IMR-90 (cell line): ENCODE data around the gene SLC16A2. TPM values are rescaled to one million over a fixed set of nuclear protein-coding genes. Genes with fewer than 3 reads are reported as not detected.

ENCODE experiments used
- ATAC-seq: fragments of 200-7000 bp; cut with Tn5 transposase; 2 replicates; pipeline ENCODE4 v1.9.1; 2020; ENCODE audit warnings: low read depth, mild to moderate bottlenecking, moderate library complexity
- Bru-seq: library from RNA; stranded (reverse); fragments of 400-500 nt; gene quantifications from one replicate; lab custom pipeline; 2021; lab: Mats Ljungman, UMichigan
- BruChase-seq, 2 experiments: library from RNA; stranded (reverse); fragments of 400-500 nt; gene quantifications; one replicate each; lab custom pipeline; 2021; lab: Mats Ljungman, UMichigan
- BruUV-seq: library from RNA; stranded (reverse); fragments of 400-500 nt; replicated peaks from 2 replicates; lab custom pipeline; 2021; lab: Mats Ljungman, UMichigan
- CTCF ChIA-PET: fragments of 300-600 bp; formaldehyde crosslinking; extraction: SDS; loops from one replicate; lab custom pipeline; 2021; ENCODE audit warnings: antibody characterized with exemption; lab: Yijun Ruan, JAX
- POLR2A ChIA-PET: fragments of 300-600 bp; sonication (Branson Sonifier 250); formaldehyde crosslinking; loops from one replicate; lab custom pipeline; 2022; ENCODE audit warnings: antibody characterized with exemption; ENCODE audit not compliant: unreplicated experiment; lab: Charles Lee
- DNase-seq: peaks from one replicate; pipeline ENCODE4 v3.0.0; 2013
- H2AFZ ChIP-seq: replicated peaks from 2 replicates; pipeline ENCODE3; 2013; ENCODE audit warnings: low read length, mild to moderate bottlenecking; ENCODE audit not compliant: poor library complexity
- H2AK5ac ChIP-seq: 2 replicates; pipeline ENCODE4 v1.6.1; 2013; ENCODE audit warnings: low read depth, low read length, inconsistent platforms
- H2AK9ac ChIP-seq: replicated peaks from 2 replicates; pipeline ENCODE3; 2013; ENCODE audit warnings: mild to moderate bottlenecking, low read depth, low read length, moderate library complexity; ENCODE audit not compliant: poor library complexity
- H2BK120ac ChIP-seq: 2 replicates; pipeline ENCODE4 v1.6.1; 2013; ENCODE audit warnings: low read depth, low read length, inconsistent platforms
- H2BK15ac ChIP-seq: 3 replicates; pipeline ENCODE4 v1.6.1; 2013; ENCODE audit warnings: low read depth, low read length, inconsistent platforms
- H2BK20ac ChIP-seq: 2 replicates; pipeline ENCODE4 v1.6.1; 2013; ENCODE audit warnings: low read depth, mild to moderate bottlenecking, inconsistent platforms, low read length, moderate library complexity
- H2BK5ac ChIP-seq: 2 replicates; pipeline ENCODE4 v1.6.1; 2013; ENCODE audit warnings: mild to moderate bottlenecking, low read depth, low read length, inconsistent platforms; ENCODE audit not compliant: poor library complexity, severe bottlenecking
- H3K14ac ChIP-seq: replicated peaks from 2 replicates; pipeline ENCODE4 v1.6.1; 2013; ENCODE audit warnings: low read depth, low read length, inconsistent platforms
- H3K18ac ChIP-seq: 2 replicates; pipeline ENCODE4 v1.6.1; 2013; ENCODE audit warnings: low read depth, low read length, control low read depth
- H3K23ac ChIP-seq: 2 replicates; pipeline ENCODE4 v1.6.1; 2013; ENCODE audit warnings: low read depth, low read length, inconsistent platforms
- H3K27ac ChIP-seq: 2 replicates; pipeline ENCODE4 v1.5.1; 2013; ENCODE audit warnings: mild to moderate bottlenecking, control low read depth, low read length; ENCODE audit not compliant: insufficient read depth
- H3K27me3 ChIP-seq: 2 replicates; pipeline ENCODE4 v1.6.1; 2013; ENCODE audit warnings: low read length; ENCODE audit not compliant: control insufficient read depth, insufficient read depth
- H3K36me3 ChIP-seq: 2 replicates; pipeline ENCODE4 v1.6.1; 2013; ENCODE audit warnings: low read length, mixed read lengths; ENCODE audit not compliant: control insufficient read depth, insufficient read depth
- H3K4ac ChIP-seq: 2 replicates; pipeline ENCODE4 v1.6.1; 2013; ENCODE audit warnings: low read depth, low read length, inconsistent platforms
- H3K4me1 ChIP-seq: 2 replicates; pipeline ENCODE4 v1.6.1; 2013; ENCODE audit warnings: low read length, mixed read lengths; ENCODE audit not compliant: control insufficient read depth, insufficient read depth
- H3K4me2 ChIP-seq: 2 replicates; pipeline ENCODE4 v1.6.1; 2013; ENCODE audit warnings: low read depth, mild to moderate bottlenecking, control low read depth, low read length, moderate library complexity
- H3K4me3 ChIP-seq: 2 replicates; pipeline ENCODE4 v1.5.1; 2013; ENCODE audit warnings: low read depth, mild to moderate bottlenecking, control low read depth, low read length, moderate library complexity; ENCODE audit not compliant: insufficient read depth
- H3K56ac ChIP-seq: 2 replicates; pipeline ENCODE4 v1.6.1; 2013; ENCODE audit warnings: low read length, inconsistent platforms; ENCODE audit not compliant: insufficient read depth; ENCODE audit errors: extremely low read depth
- H3K79me1 ChIP-seq, 2 experiments: 2 replicates each; pipeline ENCODE4 v1.6.1; 2013; ENCODE audit warnings: low read length in 2 of 2, inconsistent platforms in 1 of 2, low read depth in 1 of 2
- H3K9ac ChIP-seq: 2 replicates; pipeline ENCODE4 v1.6.1; 2013; ENCODE audit warnings: low read depth, low read length, control low read depth
- H3K9me1 ChIP-seq: 2 replicates; pipeline ENCODE4 v1.6.1; 2013; ENCODE audit warnings: low read length, inconsistent platforms; ENCODE audit not compliant: insufficient read depth
- H3K9me3 ChIP-seq: 2 replicates; pipeline ENCODE4 v1.6.1; 2013; ENCODE audit warnings: low read length; ENCODE audit not compliant: control insufficient read depth, insufficient read depth
- H4K20me1 ChIP-seq: 2 replicates; pipeline ENCODE4 v1.6.1; 2013; ENCODE audit warnings: low read length, inconsistent platforms; ENCODE audit not compliant: insufficient read depth
- H4K5ac ChIP-seq: 2 replicates; pipeline ENCODE4 v1.6.1; 2013; ENCODE audit warnings: mild to moderate bottlenecking, low read depth, low read length, control low read depth
- H4K8ac ChIP-seq, 2 experiments: 2 replicates each; pipeline ENCODE4 v1.6.1; 2013; ENCODE audit warnings: low read depth in 2 of 2, low read length in 2 of 2, control low read depth in 1 of 2, inconsistent platforms in 1 of 2
- H4K91ac ChIP-seq: 2 replicates; pipeline ENCODE4 v1.6.1; 2013; ENCODE audit warnings: low read depth, low read length, inconsistent platforms; ENCODE audit not compliant: insufficient read depth
- MAZ ChIP-seq: IDR thresholded peaks from 2 replicates; pipeline ENCODE4 v1.6.1; 2012; ENCODE audit warnings: low read depth, mild to moderate bottlenecking, low read length, improper control_type of control experiment, moderate library complexity, borderline replicate concordance
- RCOR1 ChIP-seq: IDR thresholded peaks from 2 replicates; pipeline ENCODE4 v1.6.1; 2012; ENCODE audit warnings: mild to moderate bottlenecking, low read length, improper control_type of control experiment; ENCODE audit not compliant: insufficient replicate concordance
- SMC3 ChIP-seq: fragments of 150-350 bp; IDR thresholded peaks from 2 replicates; pipeline ENCODE4 v1.6.1; 2016; ENCODE audit warnings: low read depth, mild to moderate bottlenecking, antibody characterized with exemption, low read length, moderate library complexity
- WGBS, 2 experiments: methylation state at CpG; one replicate each; pipeline versions ENCODE4 v1.1.5 to v1.1.7; 2013; ENCODE audit warnings: missing lambda C conversion rate in 2 of 2; ENCODE audit not compliant: insufficient read length in 1 of 2; ENCODE audit errors: extremely low coverage in 2 of 2; 5-methylcytosine and 5-hydroxymethylcytosine counted together
- dilution Hi-C: fragments of 300-500 bp; cut with HindIII; formaldehyde crosslinking; loops from one replicate; pipeline ENCODE4 v1.14.3; 2018; ENCODE audit warnings: low sequenced_read_pairs; ENCODE audit not compliant: unreplicated experiment
- in situ Hi-C: fragments of 300-500 bp; cut with MboI; formaldehyde crosslinking; loops from 3 replicates; pipeline ENCODE4 v1.14.3; 2019; ENCODE audit warnings: low sequenced_read_pairs, inconsistent platforms, mixed read lengths
- intact Hi-C: fragments of 100-400 bp; cut with micrococcal nuclease; formaldehyde crosslinking; loops from 2 replicates; pipeline ENCODE4 v1.10.0; 2022
- long read RNA-seq: library from polyadenylated mRNA; unstranded; transcript quantifications from one replicate; pipeline ENCODE4 v2.0.0, GENCODE V29; 2021; ENCODE audit not compliant: unreplicated experiment
- polyA plus RNA-seq, 3 experiments: library from polyadenylated mRNA; depleted of rRNA; stranded (reverse); fragments of >200 nt; gene quantifications; 2 replicates each; pipeline ENCODE4 v1.2.3, GENCODE V29; 2012; ENCODE audit warnings: low replicate concordance in 1 of 3
- total RNA-seq: library from RNA; depleted of rRNA; stranded (reverse); fragments of >200 nt; gene quantifications from 2 replicates; pipeline ENCODE4 v1.2.3, GENCODE V29; 2012; rRNA removed

Gene SLC16A2
- 5.3 and 6.1 TPM in 2 replicates for total RNA-seq
- 23.8 and 24.9 TPM in 2 replicates for polyA plus RNA-seq (2012; rRNA removed)
- 10.5 and 15.7 TPM in 2 replicates for polyA plus RNA-seq (2012; cell fraction: cytosol; rRNA removed)
- 18.3 and 38.0 TPM in 2 replicates for polyA plus RNA-seq (2012; cell fraction: nucleus; rRNA removed; ENCODE audit: low replicate concordance)
- Bru-seq, nascent RNA = percentile 71 among the genes with signal in this experiment
- BruChase-seq, experiment 1, labeled RNA remaining after a 6-hour chase = percentile 76 among the genes with signal in this experiment
- BruChase-seq, experiment 2, labeled RNA remaining after a 2-hour chase = percentile 76 among the genes with signal in this experiment
- long read RNA-seq, full-length matches to known transcripts = 12 of 33 reads
- long read RNA-seq, partial matches to known transcripts = 6 of 33 reads
- long read RNA-seq, other reads (novel, unspliced or antisense) = 15 of 33 reads

DNA sequence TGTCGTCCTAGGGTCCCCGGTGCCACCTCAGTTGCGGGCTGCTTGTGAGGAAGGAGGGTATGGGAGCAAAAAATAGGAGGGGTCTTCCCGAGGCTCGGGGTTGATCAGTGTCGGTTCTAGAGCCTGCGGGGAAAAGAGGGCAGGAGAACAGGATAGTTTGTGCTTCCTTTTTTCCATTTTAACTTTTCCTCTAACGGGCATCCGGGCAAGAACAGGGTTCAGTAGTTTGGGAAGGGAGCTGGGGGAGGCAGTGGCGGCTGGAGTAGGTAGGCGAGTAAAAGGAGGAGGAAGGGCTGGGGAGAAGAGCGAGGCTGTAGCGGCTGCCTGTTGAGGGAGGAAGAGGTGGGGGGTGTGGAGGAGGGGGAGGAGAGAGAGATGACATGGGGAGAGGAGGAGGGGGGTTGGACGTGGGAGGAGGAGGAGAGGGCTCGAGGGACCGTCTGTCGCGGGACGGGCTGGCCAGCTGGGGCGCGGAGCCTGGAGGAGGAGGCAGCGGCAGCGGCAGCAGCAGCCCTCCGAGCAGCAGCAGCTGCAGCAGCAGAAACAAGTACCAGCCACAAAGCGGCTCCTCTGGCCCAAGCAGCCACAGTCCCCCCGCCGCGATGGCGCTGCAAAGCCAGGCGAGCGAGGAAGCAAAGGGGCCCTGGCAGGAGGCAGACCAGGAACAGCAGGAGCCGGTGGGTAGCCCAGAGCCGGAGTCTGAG is at the start of gene SLC16A2:
SLC16A2 (plus strand) TSS at position 458 of the 704 bp plus-strand sequence; CDS start at position 603, 145 bp downstream.
- Histone ChIP-seq H4K91ac (peak within 1 kb of the TSS; percentile 85), H4K8ac (peak within 1 kb of the TSS; percentile 85 to 93), H4K20me1 (peaks cover 13% of the 10 kb centered on the region), H3K9me3 (no peaks in the 10 kb centered on the region; the same call in 1 of the 2 replicates), H3K4ac (peak within 1 kb of the TSS; percentile 87), H3K36me3 (no peaks in the 10 kb centered on the region), H3K23ac (peak within 1 kb of the TSS; percentile 51), H2AK5ac (no peak within 1 kb of the TSS), H4K5ac (peak within 1 kb of the TSS; percentile 56), H2AFZ (peak within 1 kb of the TSS; percentile 90), H3K56ac (peak within 1 kb of the TSS; percentile 91), H3K4me2 (peak within 1 kb of the TSS; percentile 83), H3K79me1 (peaks cover 0 to 8% of the 10 kb centered on the region in 2 experiments; a peak in 2 of 4 replicates), H3K14ac (peak within 1 kb of the TSS; percentile 80), H2BK5ac (peak within 1 kb of the TSS; percentile 92), H2BK15ac (peak within 1 kb of the TSS; percentile 64; the same call in 2 of the 3 replicates), H3K9me1 (peaks cover 5% of the 10 kb centered on the region; the same call in 1 of the 2 replicates), H3K27ac (peak within 1 kb of the TSS; percentile 94), H3K4me3 (peak within 1 kb of the TSS; percentile 58), H2BK20ac (peak within 1 kb of the TSS; percentile 37; the same call in 1 of the 2 replicates), H3K4me1 (peaks cover 4% of the 10 kb centered on the region), H2AK9ac (peak within 1 kb of the TSS; percentile 70), H2BK120ac (peak within 1 kb of the TSS; percentile 68), H3K27me3 (no peaks in the 10 kb centered on the region), H3K9ac (peak within 1 kb of the TSS; percentile 80), H3K18ac (peak within 1 kb of the TSS; percentile 65)
- intact Hi-C loops = loop anchor here (2.0 to 5.0 kb wide), 4 partner anchors 30 to 134 kb away; no protein-coding TSS in a partner anchor
- POLR2A ChIA-PET = no interaction called here
- CTCF ChIA-PET = no interaction called here
- ATAC-seq (peak; percentile 54), DNase-seq (peak; percentile 79)
- WGBS, 2 experiments = 26% methylated on average over 9 of the region's 33 CpGs; no CpG with 5 or more reads in 1 of the 2 experiments
- in situ Hi-C loops = no loop called here
- dilution Hi-C loops = no loop called here
- TF ChIP-seq RCOR1 (no peak), SMC3 (no peak), MAZ (peak; percentile 91; the same call in 1 of the 2 replicates)
- no TSS peak for BruUV-seq
